H1 (cell line): ENCODE results near the gene MEI1. TPM values are rescaled to one million over a fixed set of nuclear protein-coding genes. Genes with fewer than 3 reads are reported as not detected.

Experiments
- BCL11A ChIP-seq, 2 experiments: IDR thresholded peaks; one replicate each; pipeline ENCODE4 v1.6.1; 2011; ENCODE audit warnings: low read depth in 2 of 2, low read length in 2 of 2, mild to moderate bottlenecking in 2 of 2
- BRCA1 ChIP-seq: IDR thresholded peaks from 2 replicates; pipeline ENCODE4 v1.6.1; 2012; ENCODE audit warnings: low read depth, low read length, improper control_type of control experiment
- CHD1 ChIP-seq: IDR thresholded peaks from 2 replicates; pipeline ENCODE4 v1.6.1; 2012; ENCODE audit warnings: low read depth, low read length, improper control_type of control experiment
- CREB1 ChIP-seq: IDR thresholded peaks from 2 replicates; pipeline ENCODE4 v1.6.1; 2012; ENCODE audit warnings: inconsistent platforms
- CTBP2 ChIP-seq: IDR thresholded peaks from 2 replicates; pipeline ENCODE4 v1.7.0; 2011; ENCODE audit warnings: borderline replicate concordance, mild to moderate bottlenecking, moderate library complexity, mixed read lengths, low read length; ENCODE audit not compliant: insufficient read depth, insufficient read length
- EGR1 ChIP-seq: IDR thresholded peaks from 2 replicates; pipeline ENCODE4 v1.6.1; 2011; ENCODE audit warnings: low read depth, low read length, borderline replicate concordance
- EP300 ChIP-seq, 2 experiments: IDR thresholded peaks; 1 replicate in 1 of 2; 2 replicates in 1 of 2; pipeline ENCODE4 v1.6.1; 2011 to 2012; ENCODE audit warnings: low read depth in 2 of 2, low read length in 2 of 2, mild to moderate bottlenecking in 2 of 2, borderline replicate concordance in 1 of 2, inconsistent platforms in 1 of 2, moderate library complexity in 1 of 2
- KDM4A ChIP-seq: IDR thresholded peaks from one replicate; pipeline ENCODE4 v1.7.1; 2012; ENCODE audit warnings: low read depth, mild to moderate bottlenecking, moderate library complexity, low read length, inconsistent platforms; ENCODE audit not compliant: severe bottlenecking
- MAFK ChIP-seq: IDR thresholded peaks from 2 replicates; pipeline ENCODE4 v1.6.1; 2012; ENCODE audit warnings: low read depth, mild to moderate bottlenecking, improper control_type of control experiment, low read length
- NANOG ChIP-seq: IDR thresholded peaks from 2 replicates; pipeline ENCODE4 v1.6.1; 2011; ENCODE audit warnings: low read length, low read depth, mild to moderate bottlenecking, inconsistent platforms; ENCODE audit not compliant: insufficient read depth, poor library complexity, severe bottlenecking
- PHF8 ChIP-seq: fragments of 200-600 bp; sonication (generic); conservative IDR thresholded peaks from 2 replicates; pipeline ENCODE4 v1.7.1; 2012; ENCODE audit warnings: low read depth, mild to moderate bottlenecking, inconsistent platforms, low read length, moderate library complexity
- SIN3A ChIP-seq, 2 experiments: IDR thresholded peaks in 1 of 2; conservative IDR thresholded peaks in 1 of 2; 2 replicates each; pipeline ENCODE4 v1.6.1; 2011 to 2012; ENCODE audit warnings: low read length in 2 of 2, improper control_type of control experiment in 1 of 2, low read depth in 1 of 2, mild to moderate bottlenecking in 1 of 2
- SP2 ChIP-seq: IDR thresholded peaks from 2 replicates; pipeline ENCODE4 v1.6.1; 2012; ENCODE audit warnings: mild to moderate bottlenecking, low read length, inconsistent platforms
- polyA plus RNA-seq, 7 experiments: library from polyadenylated mRNA; depleted of rRNA in 3 of 7; stranded (reverse) in 5 of 7; unstranded in 2 of 7; fragments of >200 nt in 5 of 7; fragments of 200-250 nt in 2 of 7; gene quantifications; 1 replicate in 5 of 7; 2 replicates in 1 of 7; 4 replicates in 1 of 7; pipeline versions ENCODE4 v1.2.1 to v1.2.3, GENCODE V29; 2011 to 2013; ENCODE audit warnings: missing spikeins in 2 of 7, mixed read lengths in 2 of 7
- total RNA-seq: library from RNA; stranded (reverse); fragmentation: NEBNext Ultra II Directional; extraction: Animal tissue kit (Norgen Biotek cat#: 25700); gene quantifications from 2 replicates; pipeline ENCODE4 v1.2.1, GENCODE V29; 2021

The MEI1 gene
- total and polyA plus RNA-seq, 2 of the 8 experiments (the other 6 are each of a cell fraction or from before 2014, with no cell fraction given), result 0.27 to 0.54 TPM

- TF ChIP-seq NANOG (no peak), MAFK (no peak), PHF8 (no peak), EGR1 (no peak), BRCA1 (no peak), SP2 (no peak), CHD1 (no peak), BCL11A (IDR thresholded peaks at IDR 0.05; ENCODE audit: low read depth in 2 of 2, low read length in 2 of 2) (no peak), CTBP2 (no peak), SIN3A (conservative IDR thresholded peaks at IDR 0.05 in 1 of 2, IDR thresholded peaks at IDR 0.05 in 1 of 2; ENCODE audit: low read depth in 1 of 2, low read length in 2 of 2) (no peak), CREB1 (no peak), KDM4A (no peak), EP300 (IDR thresholded peaks at IDR 0.05; ENCODE audit: borderline replicate concordance in 1 of 2, low read depth in 2 of 2, low read length in 2 of 2) (no peak)
These were observed 53.0 kb downstream of the MEI1 start (continued) for GRCh38 chr22:41752011-41752970.
